ENCODE measurements around the gene FAAP100.

- TF ChIP-seq GATA3 (IDR thresholded peaks at IDR 0.05; ENCODE audit: low read depth, low read length) (no peak), GATA2 (IDR thresholded peaks at IDR 0.05; ENCODE audit: low read depth, low read length) (no peak)
Measured at GRCh38 chr17:81503619-81504018, 48.5 kb downstream of the FAAP100 start.
